ENCODE data around the gene GAPDH.

DNA sequence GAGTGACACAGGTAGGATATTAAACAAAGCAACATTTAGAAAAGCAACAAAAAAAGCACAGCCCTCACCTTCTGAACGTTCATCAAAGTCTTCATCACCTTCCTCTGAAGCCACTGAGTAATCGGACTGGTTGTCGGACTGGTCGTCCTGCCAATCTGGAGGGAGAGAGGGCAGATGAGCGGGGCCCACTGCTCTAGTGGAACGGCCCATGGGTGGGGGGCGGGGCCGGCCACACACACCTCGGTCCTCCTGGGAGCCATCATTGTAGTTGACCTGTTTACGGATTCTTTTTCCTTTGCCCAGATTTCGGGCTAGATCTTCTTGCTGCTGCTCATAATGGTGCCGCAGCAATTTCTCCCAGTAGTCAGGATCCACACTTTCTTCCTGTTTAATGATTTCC lies 48.6 kb downstream of the GAPDH start:
- TF ChIP-seq, protein P1, sequence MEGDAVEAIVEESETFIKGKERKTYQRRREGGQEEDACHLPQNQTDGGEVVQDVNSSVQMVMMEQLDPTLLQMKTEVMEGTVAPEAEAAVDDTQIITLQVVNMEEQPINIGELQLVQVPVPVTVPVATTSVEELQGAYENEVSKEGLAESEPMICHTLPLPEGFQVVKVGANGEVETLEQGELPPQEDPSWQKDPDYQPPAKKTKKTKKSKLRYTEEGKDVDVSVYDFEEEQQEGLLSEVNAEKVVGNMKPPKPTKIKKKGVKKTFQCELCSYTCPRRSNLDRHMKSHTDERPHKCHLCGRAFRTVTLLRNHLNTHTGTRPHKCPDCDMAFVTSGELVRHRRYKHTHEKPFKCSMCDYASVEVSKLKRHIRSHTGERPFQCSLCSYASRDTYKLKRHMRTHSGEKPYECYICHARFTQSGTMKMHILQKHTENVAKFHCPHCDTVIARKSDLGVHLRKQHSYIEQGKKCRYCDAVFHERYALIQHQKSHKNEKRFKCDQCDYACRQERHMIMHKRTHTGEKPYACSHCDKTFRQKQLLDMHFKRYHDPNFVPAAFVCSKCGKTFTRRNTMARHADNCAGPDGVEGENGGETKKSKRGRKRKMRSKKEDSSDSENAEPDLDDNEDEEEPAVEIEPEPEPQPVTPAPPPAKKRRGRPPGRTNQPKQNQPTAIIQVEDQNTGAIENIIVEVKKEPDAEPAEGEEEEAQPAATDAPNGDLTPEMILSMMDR (IDR thresholded peaks at IDR 0.05): no peak
- no peak for TF ChIP-seq POLR2A (IDR thresholded peaks at IDR 0.05)

All from stomach (tissue), 4 donors.